GM12801 (cell line): ENCODE measurements around the gene DGKI.

Experiments
- CTCF ChIP-seq: IDR thresholded peaks from one replicate; pipeline ENCODE4 v1.5.1; 2011; ENCODE audit warnings: control low read depth; ENCODE audit not compliant: insufficient read length; ENCODE audit errors: extremely low read depth

Gene DGKI

GRCh38 chr7:137728426-137728825 is 118.3 kb downstream of the DGKI start:
- TF ChIP-seq CTCF = no peak

- no peak for TF ChIP-seq CTCF
Observed at GRCh38 chr7:137727413-137727812, 119.4 kb downstream of the DGKI start.

- no peak for TF ChIP-seq CTCF
Observed at GRCh38 chr7:137718355-137718754, 128.4 kb downstream of the DGKI start.

- TF ChIP-seq CTCF = no peak
Observed at GRCh38 chr7:137717811-137718271, 128.9 kb downstream of the DGKI start.

- TF ChIP-seq CTCF = no peak
Observed at GRCh38 chr7:137717045-137717444, 129.7 kb downstream of the DGKI start.

GRCh38 chr7:137716061-137716460 is 130.7 kb downstream of the DGKI start:
- TF ChIP-seq CTCF = no peak

GRCh38 chr7:137715533-137715932 is 131.2 kb downstream of the DGKI start:
- no peak for TF ChIP-seq CTCF

- no peak for TF ChIP-seq CTCF
Observed at GRCh38 chr7:137715121-137715520, 131.7 kb downstream of the DGKI start.
